ENCODE data around the gene VAMP2.
"Not testable (repeated sequence)": the region's sequence is repeated elsewhere in the genome, so short reads cannot be mapped to it uniquely, and the experiment has no call there.

DNA sequence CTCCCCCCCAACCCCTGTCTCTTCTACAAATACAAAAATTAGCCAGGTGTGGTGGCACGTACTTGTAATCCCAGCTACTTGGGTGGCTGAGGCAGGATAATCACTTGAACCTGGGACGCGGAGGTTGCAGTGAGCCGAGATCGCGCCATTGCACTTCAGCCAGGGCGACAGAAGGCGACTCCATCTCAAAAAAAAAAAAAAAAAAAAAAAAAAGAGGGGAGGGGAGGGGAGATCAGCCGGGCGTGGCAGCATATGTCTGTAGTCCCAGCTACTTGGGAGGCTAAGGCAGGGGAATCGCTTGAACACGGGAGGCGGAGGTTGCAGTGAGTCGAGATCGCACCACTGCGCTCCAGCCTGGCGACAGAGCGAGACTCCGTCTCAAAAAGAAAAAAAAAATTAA, 7.4 kb upstream of the VAMP2 start:
- TF ChIP-seq POLR2A (IDR thresholded peaks at IDR 0.05), result not testable (repeated sequence)
- TF ChIP-seq, protein P1, sequence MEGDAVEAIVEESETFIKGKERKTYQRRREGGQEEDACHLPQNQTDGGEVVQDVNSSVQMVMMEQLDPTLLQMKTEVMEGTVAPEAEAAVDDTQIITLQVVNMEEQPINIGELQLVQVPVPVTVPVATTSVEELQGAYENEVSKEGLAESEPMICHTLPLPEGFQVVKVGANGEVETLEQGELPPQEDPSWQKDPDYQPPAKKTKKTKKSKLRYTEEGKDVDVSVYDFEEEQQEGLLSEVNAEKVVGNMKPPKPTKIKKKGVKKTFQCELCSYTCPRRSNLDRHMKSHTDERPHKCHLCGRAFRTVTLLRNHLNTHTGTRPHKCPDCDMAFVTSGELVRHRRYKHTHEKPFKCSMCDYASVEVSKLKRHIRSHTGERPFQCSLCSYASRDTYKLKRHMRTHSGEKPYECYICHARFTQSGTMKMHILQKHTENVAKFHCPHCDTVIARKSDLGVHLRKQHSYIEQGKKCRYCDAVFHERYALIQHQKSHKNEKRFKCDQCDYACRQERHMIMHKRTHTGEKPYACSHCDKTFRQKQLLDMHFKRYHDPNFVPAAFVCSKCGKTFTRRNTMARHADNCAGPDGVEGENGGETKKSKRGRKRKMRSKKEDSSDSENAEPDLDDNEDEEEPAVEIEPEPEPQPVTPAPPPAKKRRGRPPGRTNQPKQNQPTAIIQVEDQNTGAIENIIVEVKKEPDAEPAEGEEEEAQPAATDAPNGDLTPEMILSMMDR (IDR thresholded peaks at IDR 0.05), result not testable (repeated sequence)
